ENCODE measurements around the gene CSTF1. TPM values are rescaled to one million over a fixed set of nuclear protein-coding genes. Genes with fewer than 3 reads are reported as not detected.
"Not testable (repeated sequence)": the region's sequence is repeated elsewhere in the genome, so short reads cannot be mapped to it uniquely, and the experiment has no call there.

Gene CSTF1
- total RNA-seq, 1 donor, result 49.6 TPM

DNA sequence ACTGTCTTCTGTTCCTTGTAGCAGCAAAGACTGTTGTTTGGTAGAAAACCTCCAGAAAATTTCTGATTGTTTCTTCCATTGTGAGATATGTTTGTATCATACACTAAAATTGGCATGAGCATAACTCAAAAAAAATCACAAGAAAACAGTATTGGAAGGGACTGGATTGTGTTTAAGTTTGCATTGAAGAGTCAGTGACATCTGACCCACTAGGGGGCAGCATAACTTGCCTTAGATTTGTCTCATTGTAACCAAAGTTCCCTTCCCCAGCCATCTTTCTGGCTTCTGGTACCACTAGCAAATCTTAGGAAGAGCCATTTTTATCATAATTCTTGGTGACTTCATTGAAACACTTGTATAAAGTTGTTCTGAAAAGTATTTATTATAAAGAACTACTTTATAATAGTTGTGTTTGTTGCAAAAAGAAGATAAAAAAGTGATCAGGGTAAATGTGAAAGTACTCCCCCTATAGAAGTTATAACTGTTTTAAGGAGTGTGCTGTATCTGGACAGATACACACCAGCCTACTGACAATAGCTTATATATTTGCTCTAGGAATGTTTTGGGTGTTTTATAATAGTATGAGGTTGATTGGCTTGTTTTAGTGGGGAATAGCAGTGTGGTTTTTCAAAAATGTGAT is 7.7 kb downstream of the CSTF1 start:
- DNase-seq (ENCODE audit: low read depth), result peak; percentile 92
- H3K4me3 ChIP-seq (ENCODE audit: low read depth, low read length), result no peak overlapping the region
- TF ChIP-seq, protein P1, sequence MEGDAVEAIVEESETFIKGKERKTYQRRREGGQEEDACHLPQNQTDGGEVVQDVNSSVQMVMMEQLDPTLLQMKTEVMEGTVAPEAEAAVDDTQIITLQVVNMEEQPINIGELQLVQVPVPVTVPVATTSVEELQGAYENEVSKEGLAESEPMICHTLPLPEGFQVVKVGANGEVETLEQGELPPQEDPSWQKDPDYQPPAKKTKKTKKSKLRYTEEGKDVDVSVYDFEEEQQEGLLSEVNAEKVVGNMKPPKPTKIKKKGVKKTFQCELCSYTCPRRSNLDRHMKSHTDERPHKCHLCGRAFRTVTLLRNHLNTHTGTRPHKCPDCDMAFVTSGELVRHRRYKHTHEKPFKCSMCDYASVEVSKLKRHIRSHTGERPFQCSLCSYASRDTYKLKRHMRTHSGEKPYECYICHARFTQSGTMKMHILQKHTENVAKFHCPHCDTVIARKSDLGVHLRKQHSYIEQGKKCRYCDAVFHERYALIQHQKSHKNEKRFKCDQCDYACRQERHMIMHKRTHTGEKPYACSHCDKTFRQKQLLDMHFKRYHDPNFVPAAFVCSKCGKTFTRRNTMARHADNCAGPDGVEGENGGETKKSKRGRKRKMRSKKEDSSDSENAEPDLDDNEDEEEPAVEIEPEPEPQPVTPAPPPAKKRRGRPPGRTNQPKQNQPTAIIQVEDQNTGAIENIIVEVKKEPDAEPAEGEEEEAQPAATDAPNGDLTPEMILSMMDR (IDR thresholded peaks at IDR 0.05; ENCODE audit: insufficient read depth, low read length), result peak; percentile 84

DNA sequence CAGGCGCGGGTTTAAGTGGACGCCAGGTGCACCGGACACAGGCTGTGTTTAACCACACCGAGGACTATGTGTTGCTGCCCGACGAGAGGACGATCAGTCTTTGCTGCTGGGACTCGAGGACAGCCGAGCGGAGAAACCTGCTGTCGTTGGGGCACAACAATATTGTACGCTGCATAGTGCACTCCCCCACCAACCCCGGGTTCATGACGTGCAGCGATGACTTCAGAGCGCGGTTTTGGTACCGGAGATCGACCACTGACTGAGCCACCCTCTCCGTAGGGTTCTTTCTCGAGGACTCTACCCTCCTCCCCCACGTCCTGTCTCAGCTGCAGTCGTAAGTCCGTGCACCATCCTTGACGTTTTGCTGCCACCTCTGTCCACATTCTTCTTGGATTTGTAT is 11.0 kb downstream of the CSTF1 start:
- TF ChIP-seq, protein P1 (IDR thresholded peaks at IDR 0.05; ENCODE audit: insufficient read depth, low read length), result no peak
- no peak overlapping the region for H3K4me3 ChIP-seq (ENCODE audit: low read depth, low read length)
- no peak for DNase-seq (ENCODE audit: low read depth)

DNA sequence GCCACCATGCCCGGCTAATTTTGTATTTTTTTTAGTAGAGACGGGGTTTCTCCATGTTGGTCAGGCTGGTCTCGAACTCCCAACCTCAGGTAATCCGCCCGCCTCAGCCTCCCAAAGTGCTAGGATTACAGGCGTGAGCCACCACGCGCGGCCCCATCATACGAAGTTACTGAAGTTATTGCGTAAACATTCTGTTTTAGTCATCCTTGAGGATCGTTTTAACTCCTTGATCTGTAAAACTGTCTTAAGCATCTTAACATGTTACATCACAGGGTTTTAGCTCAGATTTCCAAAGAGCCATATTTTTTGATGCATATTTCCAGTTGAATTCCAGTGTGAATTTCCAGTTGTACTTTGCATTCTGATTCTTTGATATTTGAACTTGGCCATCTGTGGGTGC is 12.9 kb downstream of the CSTF1 start:
- DNase-seq (ENCODE audit: low read depth); H3K4me3 ChIP-seq (ENCODE audit: low read depth, low read length): not testable (repeated sequence)

DNA sequence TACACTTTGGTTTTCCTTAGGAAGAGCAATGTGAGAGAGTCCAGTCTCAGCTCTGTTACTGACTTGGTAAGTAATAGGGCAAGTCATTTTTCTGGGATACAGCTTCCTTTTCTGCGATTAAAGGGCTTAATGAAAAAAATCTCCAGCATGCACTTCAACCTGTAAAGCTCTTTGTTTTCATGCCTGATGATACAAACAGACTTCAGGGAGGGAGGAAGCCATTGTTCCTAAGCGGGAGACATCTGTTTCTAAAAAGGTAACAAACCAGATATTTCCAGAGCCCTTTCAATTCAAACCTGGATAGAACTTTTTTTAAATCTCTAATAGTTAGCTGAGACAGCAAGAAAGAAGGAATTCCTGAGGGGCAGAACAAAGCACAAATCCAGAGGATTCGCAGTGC is 14.5 kb downstream of the CSTF1 start:
- no peak for DNase-seq (ENCODE audit: low read depth)
- H3K4me3 ChIP-seq (ENCODE audit: low read depth, low read length), result no peak overlapping the region
- TF ChIP-seq, protein P1 (IDR thresholded peaks at IDR 0.05; ENCODE audit: insufficient read depth, low read length), result no peak

DNA sequence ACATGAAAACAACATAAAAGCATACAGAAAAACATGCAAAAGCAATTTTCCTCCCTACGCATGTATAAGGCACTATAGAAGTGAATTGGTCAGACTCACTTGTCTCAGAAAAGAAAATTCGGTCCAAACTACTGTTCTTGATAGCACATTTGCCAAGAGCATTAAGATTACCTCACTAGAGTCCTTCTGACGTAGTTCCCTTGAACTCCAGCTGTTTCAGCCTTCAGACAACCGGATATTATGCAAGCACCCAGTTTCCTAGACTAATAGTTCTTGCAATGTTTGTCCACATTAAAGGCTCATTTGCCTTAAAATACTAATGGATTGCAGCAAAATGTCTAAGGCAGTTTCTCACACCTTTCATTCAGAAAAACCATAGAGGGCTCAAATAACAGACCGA is 17.1 kb downstream of the CSTF1 start:
- TF ChIP-seq, protein P1 (IDR thresholded peaks at IDR 0.05; ENCODE audit: insufficient read depth, low read length), result no peak
- peak; percentile 61 for DNase-seq (ENCODE audit: low read depth)
- no peak overlapping the region for H3K4me3 ChIP-seq (ENCODE audit: low read depth, low read length)

DNA sequence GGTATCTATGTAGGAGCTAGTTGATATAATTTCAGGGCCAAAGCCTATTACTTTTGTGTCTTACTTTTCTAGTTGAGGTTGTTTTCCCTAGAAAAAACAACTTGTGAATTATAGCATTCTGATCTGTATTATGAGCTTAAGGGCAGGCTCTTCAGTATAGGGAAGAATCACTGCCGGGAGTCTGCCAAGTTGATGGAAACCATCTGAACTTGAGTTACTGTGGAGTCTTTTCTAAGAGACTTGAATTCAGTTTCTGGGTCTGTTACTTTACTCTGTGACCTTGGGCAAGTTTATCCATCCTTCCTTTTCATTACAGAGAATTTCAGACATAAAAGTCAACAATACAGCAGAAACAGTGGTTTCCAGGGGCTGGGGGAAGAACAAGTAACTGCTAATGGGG is 17.5 kb downstream of the CSTF1 start:
- TF ChIP-seq, protein P1 (IDR thresholded peaks at IDR 0.05; ENCODE audit: insufficient read depth, low read length), result no peak
- DNase-seq (ENCODE audit: low read depth), result no peak
- H3K4me3 ChIP-seq (ENCODE audit: low read depth, low read length), result no peak overlapping the region

DNA sequence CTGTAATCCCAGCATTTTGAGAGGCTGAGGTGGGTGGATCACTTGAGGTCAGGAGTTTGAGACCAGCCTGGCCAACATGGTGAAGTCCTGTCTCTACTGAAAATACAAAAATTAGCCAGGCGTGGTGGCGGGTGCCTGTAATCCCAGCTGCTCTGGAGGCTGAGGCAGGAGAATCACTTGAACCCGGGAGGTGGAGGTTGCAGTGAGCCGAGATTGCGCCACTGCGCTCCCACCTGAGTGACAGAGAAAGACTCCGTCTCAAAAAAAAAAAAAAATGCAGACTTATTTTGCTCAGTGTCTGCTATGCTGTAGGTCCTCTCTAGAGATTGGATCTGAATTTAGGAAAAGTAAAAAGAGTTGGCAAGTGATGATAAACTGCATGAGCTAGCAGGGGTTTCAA is 18.8 kb downstream of the CSTF1 start:
- H3K4me3 ChIP-seq (ENCODE audit: low read depth, low read length), result not testable (repeated sequence)

DNA sequence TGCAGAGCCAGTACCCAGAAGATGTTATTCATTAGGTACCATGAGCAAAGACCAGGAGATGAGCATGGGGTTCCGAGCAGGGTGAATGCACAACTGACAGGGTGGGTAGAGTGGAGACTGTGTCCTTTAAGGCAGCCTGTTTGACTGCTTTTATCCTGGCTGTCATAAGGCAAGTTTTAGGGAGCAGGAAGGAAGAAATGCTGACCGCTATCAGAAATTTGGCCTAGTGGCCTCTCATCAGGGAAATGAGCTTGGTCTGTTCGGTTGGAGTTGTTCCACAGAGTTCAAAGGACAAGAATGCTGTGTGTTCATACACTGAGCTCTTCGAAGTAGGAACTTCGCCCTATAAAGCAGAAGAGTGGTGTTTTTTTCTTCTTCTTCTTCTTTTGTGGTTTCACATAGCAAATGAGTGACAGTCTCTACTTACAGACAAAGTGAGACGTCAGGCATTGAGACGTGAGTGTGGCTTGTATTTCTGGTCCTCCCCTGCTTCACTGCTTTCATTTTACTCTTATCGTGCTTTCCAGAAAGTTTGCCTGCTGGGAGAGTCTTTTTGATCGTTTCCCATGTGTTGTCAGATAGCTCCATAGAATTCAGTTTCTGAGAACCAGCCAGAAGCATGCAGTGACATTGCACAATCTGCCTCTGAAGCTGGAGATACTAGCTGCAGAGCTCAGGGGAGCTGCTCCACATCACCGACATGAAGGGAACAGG is 19.5 kb downstream of the CSTF1 start, which contains the start of gene CASS4:
Gene CASS4 (plus strand): TSS at position 502 of the 714 bp plus-strand sequence. CDS start 199 bp downstream, at position 701.
- DNase-seq (ENCODE audit: low read depth), result peak; percentile 78
- TF ChIP-seq, protein P1 (IDR thresholded peaks at IDR 0.05; ENCODE audit: insufficient read depth, low read length), result no peak
- H3K4me3 ChIP-seq (ENCODE audit: low read depth, low read length), result no peak within 1 kb of the TSS

More for the DNA sequence above, 18.8 kb downstream of the CSTF1 start:
- DNase-seq (ENCODE audit: low read depth), result not testable (repeated sequence)
